Measurements from ENCODE around the gene TNS4.

DNA sequence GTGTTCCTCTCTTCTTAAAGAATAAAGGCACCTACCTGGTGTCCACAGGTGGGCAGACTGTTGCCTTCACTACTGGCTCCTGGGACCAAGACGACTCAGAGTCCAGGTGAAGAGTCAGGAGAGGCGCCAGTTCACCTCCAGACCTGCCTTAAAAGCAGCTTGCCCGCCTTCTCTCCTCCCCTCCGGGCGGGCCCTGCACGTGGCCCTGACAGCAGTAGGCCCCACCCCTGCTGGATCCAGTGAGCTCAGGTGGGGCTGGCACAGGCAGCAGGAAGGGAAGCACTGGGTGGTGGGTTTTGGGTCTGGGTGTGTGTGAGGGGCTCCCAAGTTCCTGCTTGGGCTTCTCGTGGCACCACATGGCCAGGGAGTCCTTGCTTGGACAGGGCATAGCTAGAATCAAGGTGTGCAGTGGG, at the start of gene TNS4:
- TF ChIP-seq EZH2 (IDR thresholded peaks at IDR 0.05; ENCODE audit: low read length, unreplicated experiment) (no peak), EZH2phosphoT487 (IDR thresholded peaks at IDR 0.05; ENCODE audit: borderline replicate concordance, low read length) (no peak)
- TF ChIP-seq, protein P1, sequence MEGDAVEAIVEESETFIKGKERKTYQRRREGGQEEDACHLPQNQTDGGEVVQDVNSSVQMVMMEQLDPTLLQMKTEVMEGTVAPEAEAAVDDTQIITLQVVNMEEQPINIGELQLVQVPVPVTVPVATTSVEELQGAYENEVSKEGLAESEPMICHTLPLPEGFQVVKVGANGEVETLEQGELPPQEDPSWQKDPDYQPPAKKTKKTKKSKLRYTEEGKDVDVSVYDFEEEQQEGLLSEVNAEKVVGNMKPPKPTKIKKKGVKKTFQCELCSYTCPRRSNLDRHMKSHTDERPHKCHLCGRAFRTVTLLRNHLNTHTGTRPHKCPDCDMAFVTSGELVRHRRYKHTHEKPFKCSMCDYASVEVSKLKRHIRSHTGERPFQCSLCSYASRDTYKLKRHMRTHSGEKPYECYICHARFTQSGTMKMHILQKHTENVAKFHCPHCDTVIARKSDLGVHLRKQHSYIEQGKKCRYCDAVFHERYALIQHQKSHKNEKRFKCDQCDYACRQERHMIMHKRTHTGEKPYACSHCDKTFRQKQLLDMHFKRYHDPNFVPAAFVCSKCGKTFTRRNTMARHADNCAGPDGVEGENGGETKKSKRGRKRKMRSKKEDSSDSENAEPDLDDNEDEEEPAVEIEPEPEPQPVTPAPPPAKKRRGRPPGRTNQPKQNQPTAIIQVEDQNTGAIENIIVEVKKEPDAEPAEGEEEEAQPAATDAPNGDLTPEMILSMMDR (conservative IDR thresholded peaks at IDR 0.05; ENCODE audit: low read depth, low read length) = no peak
